ENCODE results near the gene SKAP1.

The SKAP1 gene

GRCh38 chr17:48101012-48101720 lies 328.8 kb downstream of the SKAP1 start, which contains the start of gene CBX1:
Gene CBX1, minus strand, starts transcription at chr17:48101478. Its CDS starts 24,474 bp downstream, at chr17:48077004.
- DNase-seq = peak; percentile 87 to 92

- no peak for DNase-seq
These were observed 329.4 kb downstream of the SKAP1 start for GRCh38 chr17:48100591-48101011.

- no peak for DNase-seq
These were observed 329.9 kb downstream of the SKAP1 start for GRCh38 chr17:48100160-48100559.

- DNase-seq = no peak
These were observed 334.4 kb downstream of the SKAP1 start for GRCh38 chr17:48095611-48096010.

GRCh38 chr17:48093341-48094045 lies 336.5 kb downstream of the SKAP1 start:
- DNase-seq = no peak

GRCh38 chr17:48084932-48085331 lies 345.1 kb downstream of the SKAP1 start:
- no peak for DNase-seq
